Endothelial cell of umbilical vein (primary cell): ENCODE results near the gene TOMM5. TPM values are rescaled to one million over a fixed set of nuclear protein-coding genes. Genes with fewer than 3 reads are reported as not detected.

Experiments
- BruUV-seq: library from RNA; stranded (reverse); fragments of 400-500 nt; replicated peaks from 2 replicates; lab custom pipeline; 2021; lab: Mats Ljungman, UMichigan
- CTCF ChIA-PET: fragments of 300-600, 350-600 bp; sonication (Branson Sonifier 250); formaldehyde crosslinking; loops from one replicate; lab custom pipeline; 2021; ENCODE audit warnings: antibody characterized with exemption, inconsistent platforms; lab: Charles Lee
- POLR2A ChIA-PET: fragments of 300-600, 350-600 bp; sonication (Branson Sonifier 250); formaldehyde crosslinking; loops from one replicate; lab custom pipeline; 2021; ENCODE audit warnings: antibody characterized with exemption, inconsistent platforms; lab: Charles Lee
- DNase-seq: peaks from one replicate; pipeline ENCODE4 v3.0.0-alpha.2; 2011; ENCODE audit warnings: low read depth, low spot score
- FAIRE-seq: peaks from 2 replicates; lab custom pipeline; 2011; peaks lifted over from hg19 to GRCh38; lab: Jason Lieb, UNC
- H2AFZ ChIP-seq: 2 replicates; pipeline ENCODE4 v1.6.0; 2012; ENCODE audit warnings: low read depth, low read length, control low read depth, inconsistent platforms
- H3K27ac ChIP-seq: 2 replicates; pipeline ENCODE4 v1.5.1; 2011; ENCODE audit warnings: low read depth, mild to moderate bottlenecking, control low read depth, low read length, moderate library complexity; ENCODE audit not compliant: insufficient read depth
- H3K27me3 ChIP-seq, 2 experiments: 2 replicates each; pipeline versions ENCODE4 v1.6.0 to v1.6.1; 2011; ENCODE audit warnings: low read length in 2 of 2, mixed read lengths in 1 of 2; ENCODE audit not compliant: control insufficient read depth in 2 of 2, insufficient read depth in 2 of 2
- H3K36me3 ChIP-seq, 2 experiments: 2 replicates in 1 of 2; 3 replicates in 1 of 2; pipeline ENCODE4 v1.5.1; 2011; ENCODE audit warnings: low read length in 2 of 2, mild to moderate bottlenecking in 1 of 2, moderate library complexity in 1 of 2; ENCODE audit not compliant: control insufficient read depth in 2 of 2, insufficient read depth in 2 of 2; ENCODE audit errors: extremely low read depth in 1 of 2
- H3K4me1 ChIP-seq: 3 replicates; pipeline ENCODE4 v1.5.1; 2011; ENCODE audit warnings: mild to moderate bottlenecking, low read length; ENCODE audit not compliant: control insufficient read depth, insufficient read depth; ENCODE audit errors: extremely low read depth
- H3K4me2 ChIP-seq: 2 replicates; pipeline ENCODE4 v1.6.1; 2011; ENCODE audit warnings: low read length, control low read depth, mixed read lengths; ENCODE audit not compliant: insufficient read depth
- H3K4me3 ChIP-seq, 3 experiments: fragments of 200-600 bp in 1 of 3; sonication (generic), shearing (Covaris generic) in 1 of 3; replicated peaks in 1 of 3; 2 replicates each; pipeline ENCODE4 v1.5.1; 2011 to 2016; ENCODE audit warnings: control low read depth in 3 of 3, low read length in 3 of 3, mild to moderate bottlenecking in 2 of 3, inconsistent platforms in 1 of 3, low read depth in 1 of 3, moderate library complexity in 1 of 3; ENCODE audit not compliant: insufficient read depth in 1 of 3
- H3K79me2 ChIP-seq: 2 replicates; pipeline ENCODE4 v1.6.0; 2012; ENCODE audit warnings: low read length, inconsistent platforms; ENCODE audit not compliant: control insufficient read depth, insufficient read depth
- H3K9ac ChIP-seq: replicated peaks from 2 replicates; pipeline ENCODE3; 2011; ENCODE audit warnings: low read length, control low read depth; ENCODE audit not compliant: insufficient read depth; ENCODE audit errors: extremely low read depth
- H3K9me1 ChIP-seq: replicated peaks from 3 replicates; pipeline ENCODE4 v1.6.0; 2011; ENCODE audit warnings: mild to moderate bottlenecking, low read length; ENCODE audit not compliant: control insufficient read depth, insufficient read depth; ENCODE audit errors: extremely low read depth
- H3K9me3 ChIP-seq: replicated peaks from 2 replicates; pipeline ENCODE4 v1.5.1; 2012; ENCODE audit warnings: low read length, inconsistent platforms; ENCODE audit not compliant: control insufficient read depth, insufficient read depth
- H4K20me1 ChIP-seq: replicated peaks from 2 replicates; pipeline ENCODE3; 2011; ENCODE audit warnings: mild to moderate bottlenecking, low read length; ENCODE audit not compliant: control insufficient read depth, insufficient read depth; ENCODE audit errors: extremely low read depth
- CTCF ChIP-seq, 2 donors: IDR thresholded peaks; 1 replicate in 1 of 2; 2 replicates in 1 of 2; pipeline ENCODE4 v1.5.1; 2011; ENCODE audit warnings: low read length in 2 of 2, mild to moderate bottlenecking in 2 of 2, moderate library complexity in 2 of 2, control low read depth in 1 of 2, inconsistent platforms in 1 of 2, low read depth in 1 of 2; ENCODE audit not compliant: insufficient read depth in 1 of 2; ENCODE audit errors: extremely low read depth in 1 of 2
- EZH2 ChIP-seq: IDR thresholded peaks from 2 replicates; pipeline ENCODE4 v1.6.1; 2012; ENCODE audit warnings: borderline replicate concordance, low read depth, mild to moderate bottlenecking, moderate library complexity, low read length, inconsistent platforms; ENCODE audit not compliant: severe bottlenecking
- FOS ChIP-seq: IDR thresholded peaks from 2 replicates; pipeline ENCODE4 v1.6.1; 2011; ENCODE audit warnings: mild to moderate bottlenecking, low read length, moderate library complexity, borderline replicate concordance; ENCODE audit not compliant: insufficient read depth
- GATA2 ChIP-seq: IDR thresholded peaks from 2 replicates; pipeline ENCODE4 v1.7.0; 2011; ENCODE audit warnings: low read depth, mild to moderate bottlenecking, moderate library complexity, mixed read lengths, low read length; ENCODE audit not compliant: insufficient read length, insufficient read depth
- JUN ChIP-seq: IDR thresholded peaks from 2 replicates; pipeline ENCODE4 v1.6.1; 2011; ENCODE audit warnings: borderline replicate concordance, low read depth; ENCODE audit not compliant: insufficient read length, insufficient read depth
- MAX ChIP-seq: IDR thresholded peaks from 2 replicates; pipeline ENCODE4 v1.6.1; 2011; ENCODE audit not compliant: insufficient read depth, insufficient read length
- MYC ChIP-seq: IDR thresholded peaks from one replicate; pipeline ENCODE4 v1.6.1; 2011; ENCODE audit warnings: mild to moderate bottlenecking, low read depth, low read length
- POLR2A ChIP-seq: IDR thresholded peaks from 2 replicates; pipeline ENCODE4 v1.6.1; 2012; ENCODE audit warnings: low read depth, mild to moderate bottlenecking, control low read depth, low read length
- POLR2AphosphoS5 ChIP-seq: IDR thresholded peaks from 2 replicates; pipeline ENCODE4 v1.6.1; 2012; ENCODE audit warnings: low read depth, mild to moderate bottlenecking, control low read depth, low read length, moderate library complexity; ENCODE audit not compliant: insufficient read depth
- dilution Hi-C: fragments of 300-500 bp; cut with MboI; formaldehyde crosslinking; loops from one replicate; pipeline ENCODE4 v1.15.0; 2019; ENCODE audit warnings: low sequenced_read_pairs; ENCODE audit not compliant: extremely low pct_ligation_motif_present
- intact Hi-C: fragments of 100-400 bp; cut with micrococcal nuclease; formaldehyde crosslinking; loops from one replicate; pipeline ENCODE4 v1.10.0; 2022
- polyA plus RNA-seq, 4 experiments: library from polyadenylated mRNA; depleted of rRNA in 3 of 4; stranded (reverse) in 3 of 4; unstranded in 1 of 4; fragments of >200 nt; gene quantifications; 2 replicates each; pipeline versions ENCODE4 v1.2.1 to v1.2.3, GENCODE V29; 2011 to 2012; ENCODE audit warnings: missing spikeins in 1 of 4
- total RNA-seq: library from RNA; stranded (reverse); gene quantifications from 2 replicates; pipeline ENCODE4 v1.2.3, GENCODE V29; 2021

TOMM5 gene
- total and polyA plus RNA-seq, 2 donors (not counting 3 experiments of a cell fraction or from before 2014, with no cell fraction given), result 122 to 147 TPM

GRCh38 chr9:37625036-37625757, 32.8 kb upstream of the TOMM5 start:
- CTCF ChIA-PET, result interaction anchor here (1.0 to 1.5 kb wide), 2 partner anchors 9 to 14 kb away, joined by 4 read pairs; no protein-coding TSS in a partner anchor
- Histone ChIP-seq H2AFZ (no peak overlapping the region), H3K4me1 (no peaks in the 10 kb centered on the region), H3K4me2 (no peak overlapping the region), H3K9me1 (no peaks in the 10 kb centered on the region), H3K27ac (no peak overlapping the region), H3K27me3 (peaks cover 7 to 8% of the 10 kb centered on the region in 2 experiments), H3K36me3 (no peaks in the 10 kb centered on the region), H3K9ac (no peak overlapping the region), H3K4me3 (no peak overlapping the region), H3K9me3 (no peaks in the 10 kb centered on the region), H3K79me2 (no peaks in the 10 kb centered on the region), H4K20me1 (no peaks in the 10 kb centered on the region)
- FAIRE-seq, result no peak
- no TSS peak for BruUV-seq
- intact Hi-C loops (no loop called here), dilution Hi-C loops (no loop called here)
- DNase-seq, result no peak
- POLR2A ChIA-PET, result no interaction called here
- no peak for TF ChIP-seq POLR2AphosphoS5
- no peak for TF ChIP-seq FOS
- TF ChIP-seq MYC, result no peak

GRCh38 chr9:37624073-37624472, 31.7 kb upstream of the TOMM5 start:
- ChIA-PET POLR2A (no interaction called here), CTCF (interaction anchor here (1.5 kb wide), 1 partner anchor 13 kb away, joined by 4 read pairs; no protein-coding TSS in a partner anchor)
- Histone ChIP-seq H3K9me3 (no peaks in the 10 kb centered on the region), H3K9ac (no peak overlapping the region), H3K9me1 (no peaks in the 10 kb centered on the region), H2AFZ (no peak overlapping the region), H3K4me3 (no peak overlapping the region), H3K27ac (no peak overlapping the region), H3K4me2 (no peak overlapping the region), H3K36me3 (no peaks in the 10 kb centered on the region), H3K27me3 (peaks cover 7 to 8% of the 10 kb centered on the region in 2 experiments), H3K4me1 (no peaks in the 10 kb centered on the region), H4K20me1 (no peaks in the 10 kb centered on the region), H3K79me2 (no peaks in the 10 kb centered on the region)
- intact Hi-C loops, result no loop called here
- no peak for DNase-seq
- TF ChIP-seq CTCF (IDR thresholded peaks at IDR 0.05; ENCODE audit: extremely low read depth in 1 of 2, insufficient read depth in 1 of 2, low read depth in 1 of 2, low read length in 2 of 2), result no peak
- no peak for TF ChIP-seq EZH2
- TF ChIP-seq POLR2A, result no peak
- no peak for TF ChIP-seq MYC
- TF ChIP-seq GATA2, result no peak
- no peak for TF ChIP-seq MAX
- TF ChIP-seq POLR2AphosphoS5, result no peak
- TF ChIP-seq JUN, result no peak
- TF ChIP-seq FOS, result no peak
- BruUV-seq, result no TSS peak
- no peak for FAIRE-seq
- dilution Hi-C loops, result no loop called here
